ENCODE measurements around the gene CTDSPL2.
"Not testable (repeated sequence)": the region's sequence is repeated elsewhere in the genome, so short reads cannot be mapped to it uniquely, and the experiment has no call there.

Gene CTDSPL2

DNA sequence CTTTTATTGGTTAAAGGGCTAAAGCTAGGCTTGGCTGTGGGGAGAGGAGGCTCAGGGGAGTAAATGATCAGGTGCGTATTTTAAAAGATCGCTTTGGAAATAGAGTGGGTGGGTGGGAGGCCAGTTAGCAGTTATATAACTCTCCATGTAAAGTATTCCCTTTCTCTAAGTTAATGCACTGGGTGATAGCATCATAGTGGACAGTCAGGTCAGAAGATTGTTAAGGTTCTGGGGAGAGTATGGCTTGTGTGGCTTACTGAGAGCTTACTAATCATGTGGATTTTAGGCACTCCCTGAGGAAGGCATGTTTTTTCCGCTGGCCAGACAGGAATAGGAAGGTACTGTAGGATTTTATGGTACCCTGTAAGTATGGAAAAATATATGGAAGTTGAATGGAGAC, 103.2 kb downstream of the CTDSPL2 start:
- no peak for TF ChIP-seq CTCF (conservative IDR thresholded peaks at IDR 0.05; ENCODE audit: low read depth, low read length)
- no peak overlapping the region for H3K4me3 ChIP-seq (ENCODE audit: low read depth, low read length)
- DNase-seq (ENCODE audit: low read depth), result no peak

- H3K4me3 ChIP-seq (ENCODE audit: low read depth, low read length); DNase-seq (ENCODE audit: low read depth): not testable (repeated sequence)
Measured at GRCh38 chr15:44532275-44532674, 104.8 kb downstream of the CTDSPL2 start.

DNA sequence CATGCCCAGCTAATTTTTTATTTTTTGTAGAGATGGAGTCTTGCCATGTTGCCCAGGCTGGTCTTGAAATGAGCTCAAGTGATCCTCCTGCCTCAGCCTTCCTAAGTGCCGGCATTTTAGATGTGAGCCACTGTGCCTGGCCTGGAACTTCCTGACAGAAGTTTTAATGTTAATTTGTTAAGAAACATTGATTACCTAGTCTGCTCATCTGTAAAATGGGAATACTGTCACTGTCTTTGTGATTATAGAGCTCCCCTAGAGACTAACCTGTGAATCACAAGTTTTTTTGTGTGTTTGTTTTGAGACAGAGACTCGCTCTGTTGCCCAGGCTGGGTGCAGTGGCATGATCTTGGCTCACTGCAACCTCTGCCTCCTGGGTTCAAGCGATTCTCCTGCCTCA, 105.3 kb downstream of the CTDSPL2 start:
- no peak for DNase-seq (ENCODE audit: low read depth)
- TF ChIP-seq CTCF (conservative IDR thresholded peaks at IDR 0.05; ENCODE audit: low read depth, low read length), result no peak
- no peak overlapping the region for H3K4me3 ChIP-seq (ENCODE audit: low read depth, low read length)

- H3K4me3 ChIP-seq (ENCODE audit: low read depth, low read length), result no peak overlapping the region
- DNase-seq (ENCODE audit: low read depth), result no peak
- TF ChIP-seq CTCF (conservative IDR thresholded peaks at IDR 0.05; ENCODE audit: low read depth, low read length), result no peak
Measured at GRCh38 chr15:44535092-44535491, 107.7 kb downstream of the CTDSPL2 start.

GRCh38 chr15:44535523-44536301, 108.3 kb downstream of the CTDSPL2 start:
- peak overlapping the region; percentile 72 for H3K4me3 ChIP-seq (ENCODE audit: low read depth, low read length)
- no peak for TF ChIP-seq CTCF (conservative IDR thresholded peaks at IDR 0.05; ENCODE audit: low read depth, low read length)
- DNase-seq (ENCODE audit: low read depth), result peak; percentile 30

DNA sequence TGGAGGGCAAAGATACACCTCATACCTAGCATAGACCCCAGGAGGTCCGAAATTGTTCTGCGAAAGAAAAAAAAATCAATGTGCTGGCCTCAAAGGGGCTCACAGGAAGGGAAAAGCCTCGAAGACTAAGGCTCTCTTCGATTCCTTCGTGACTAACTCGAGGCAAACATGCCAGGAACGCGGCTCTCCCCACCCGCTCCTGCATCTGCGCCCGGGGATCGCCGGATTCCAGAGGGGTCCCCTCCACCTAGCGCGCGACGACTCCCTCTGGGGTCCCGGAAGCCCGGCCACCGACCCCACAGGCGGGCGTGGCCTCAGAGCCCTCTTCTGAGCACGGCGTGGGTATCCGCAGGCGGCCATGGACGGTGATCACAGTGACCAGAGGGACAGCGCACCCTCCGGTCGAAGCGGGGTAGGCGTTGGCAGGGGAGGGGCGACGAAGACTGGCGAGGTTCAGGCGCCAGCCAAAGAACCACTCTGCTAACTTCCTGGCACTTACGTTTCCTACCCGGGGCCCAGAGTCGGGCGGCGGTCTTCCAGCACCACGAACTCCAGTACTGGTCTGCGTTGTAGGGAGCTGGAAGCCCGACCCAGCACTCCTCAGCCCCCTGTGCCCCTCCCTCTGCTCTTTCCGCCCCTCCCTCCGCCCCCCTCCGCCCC, 109.0 kb downstream of the CTDSPL2 start:
- TF ChIP-seq CTCF (conservative IDR thresholded peaks at IDR 0.05; ENCODE audit: low read depth, low read length), result peak; percentile 54
- DNase-seq (ENCODE audit: low read depth), result peak; percentile 72
- H3K4me3 ChIP-seq (ENCODE audit: low read depth, low read length), result peak overlapping the region; percentile 72

GRCh38 chr15:44536962-44537734, 109.7 kb downstream of the CTDSPL2 start, which contains the start of gene EIF3J:
Gene EIF3J, plus strand, starts transcription at chr15:44537147. Its CDS starts 48 bp downstream, at chr15:44537195.
- DNase-seq (ENCODE audit: low read depth), result peak; percentile 98
- peak within 1 kb of the TSS; percentile 72 for H3K4me3 ChIP-seq (ENCODE audit: low read depth, low read length)
- TF ChIP-seq CTCF (conservative IDR thresholded peaks at IDR 0.05; ENCODE audit: low read depth, low read length), result no peak

Data from choroid plexus epithelial cell (primary cell).